ENCODE measurements around the gene NLRC3.

Gene NLRC3

GRCh38 chr16:3541527-3542155, 35.6 kb downstream of the NLRC3 start:
- DNase-seq, result no peak

- no peak for DNase-seq
These were observed 39.0 kb downstream of the NLRC3 start for GRCh38 chr16:3538222-3538621.

- DNase-seq, result no peak
These were observed 40.4 kb downstream of the NLRC3 start for GRCh38 chr16:3536851-3537250.

GRCh38 chr16:3536271-3536731, 40.9 kb downstream of the NLRC3 start:
- no peak for DNase-seq

GRCh38 chr16:3534126-3534525, 43.1 kb downstream of the NLRC3 start:
- DNase-seq, result no peak

- no peak for DNase-seq
These were observed 44.5 kb downstream of the NLRC3 start for GRCh38 chr16:3532741-3533140.

GRCh38 chr16:3530371-3530914, 46.8 kb downstream of the NLRC3 start:
- no peak for DNase-seq

GRCh38 chr16:3529175-3529574, 48.0 kb downstream of the NLRC3 start:
- DNase-seq, result no peak

- no peak for DNase-seq
These were observed 48.8 kb downstream of the NLRC3 start for GRCh38 chr16:3528406-3528805.

GRCh38 chr16:3527216-3527829, 49.9 kb downstream of the NLRC3 start:
- peak; percentile 20 for DNase-seq

- DNase-seq, result no peak
These were observed 51.3 kb downstream of the NLRC3 start for GRCh38 chr16:3525951-3526350.

- DNase-seq, result no peak
These were observed 53.9 kb downstream of the NLRC3 start for GRCh38 chr16:3523281-3523680.

GRCh38 chr16:3520841-3521240, 56.4 kb downstream of the NLRC3 start:
- no peak for DNase-seq

- DNase-seq, result no peak
These were observed 56.8 kb downstream of the NLRC3 start for GRCh38 chr16:3520413-3520812.

- no peak for DNase-seq
These were observed 57.6 kb downstream of the NLRC3 start for GRCh38 chr16:3519581-3519980.

- no peak for DNase-seq
These were observed 58.2 kb downstream of the NLRC3 start for GRCh38 chr16:3518986-3519348.

GRCh38 chr16:3518292-3518985, 58.8 kb downstream of the NLRC3 start:
- no peak for DNase-seq

- DNase-seq, result no peak
These were observed 61.3 kb downstream of the NLRC3 start for GRCh38 chr16:3515897-3516296.

GRCh38 chr16:3514621-3515020, 62.6 kb downstream of the NLRC3 start:
- DNase-seq, result no peak

- no peak for DNase-seq
These were observed 63.2 kb downstream of the NLRC3 start for GRCh38 chr16:3513892-3514583.

GRCh38 chr16:3511286-3512180, 65.7 kb downstream of the NLRC3 start:
- no peak for DNase-seq

GRCh38 chr16:3510416-3510815, 66.8 kb downstream of the NLRC3 start:
- DNase-seq, result no peak

Data from DMS79 (cell line).